Dendritic cell treated with granulocyte-macrophage colony-stimulating factor and Interleukin-4, amounts not matched to agents 40 ng/mL and 50 ng/mL, for 4 days (primary cell): ENCODE data around the gene ENOX1.

Experiments used
- H3K27ac Mint-ChIP-seq: one replicate; pipeline ENCODE4 v1.8.0; 2022; ENCODE audit warnings: mild to moderate bottlenecking, mixed read lengths
- H3K27me3 Mint-ChIP-seq: one replicate; pipeline ENCODE4 v1.8.0; 2022; ENCODE audit warnings: mild to moderate bottlenecking, mixed read lengths
- H3K36me3 Mint-ChIP-seq: one replicate; pipeline ENCODE4 v1.8.0; 2022; ENCODE audit warnings: low read depth, mixed read lengths
- H3K4me1 Mint-ChIP-seq: one replicate; pipeline ENCODE4 v1.8.0; 2022; ENCODE audit warnings: low read depth, mixed read lengths
- H3K4me3 Mint-ChIP-seq: one replicate; pipeline ENCODE4 v1.8.0; 2022; ENCODE audit warnings: mild to moderate bottlenecking, moderate library complexity, mixed read lengths
- H3K9me3 Mint-ChIP-seq: one replicate; pipeline ENCODE4 v1.8.0; 2022; ENCODE audit warnings: mixed read lengths
- intact Hi-C: fragments of 100-400 bp; cut with micrococcal nuclease; formaldehyde crosslinking; loops from one replicate; pipeline ENCODE4 v1.15.0; 2022

ENOX1 gene

GRCh38 chr13:43776501-43777079 lies 10.2 kb downstream of the ENOX1 start:
- Mint-ChIP-seq H3K27ac (no peak overlapping the region), H3K4me1 (no peaks in the 10 kb centered on the region), H3K4me3 (no peak overlapping the region), H3K27me3 (peaks cover 6% of the 10 kb centered on the region), H3K36me3 (no peaks in the 10 kb centered on the region), H3K9me3 (no peaks in the 10 kb centered on the region)
- intact Hi-C loops = no loop called here

DNA sequence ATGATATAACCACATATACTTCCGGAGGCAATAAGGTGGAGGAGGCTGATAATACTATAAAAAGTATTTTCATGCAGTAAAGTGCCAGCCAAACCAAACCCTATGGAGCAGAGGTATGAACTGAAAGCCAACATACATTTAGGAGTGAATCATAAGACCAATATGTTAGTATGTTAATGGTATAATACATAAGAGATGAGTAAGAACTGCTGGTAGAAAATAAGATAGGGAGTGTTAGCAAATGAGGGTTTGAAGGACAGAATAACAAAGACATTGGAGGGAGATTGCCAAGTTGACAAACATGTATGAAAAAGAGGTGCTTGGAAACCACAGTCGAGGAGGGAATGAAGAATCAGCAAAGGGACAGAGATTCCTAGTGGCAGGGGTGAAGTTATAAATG lies 10.8 kb downstream of the ENOX1 start:
- intact Hi-C loops = no loop called here
- no peaks in the 10 kb centered on the region for H3K4me1 Mint-ChIP-seq
- H3K9me3 Mint-ChIP-seq = no peaks in the 10 kb centered on the region
- no peaks in the 10 kb centered on the region for H3K36me3 Mint-ChIP-seq
- peaks cover 6% of the 10 kb centered on the region for H3K27me3 Mint-ChIP-seq
- H3K27ac Mint-ChIP-seq = no peak overlapping the region
- H3K4me3 Mint-ChIP-seq = no peak overlapping the region

- H3K4me1 Mint-ChIP-seq = no peaks in the 10 kb centered on the region
- H3K27ac Mint-ChIP-seq = no peak overlapping the region
- H3K27me3 Mint-ChIP-seq = peaks cover 3% of the 10 kb centered on the region
- H3K36me3 Mint-ChIP-seq = no peaks in the 10 kb centered on the region
- no peaks in the 10 kb centered on the region for H3K9me3 Mint-ChIP-seq
- intact Hi-C loops = no loop called here
- H3K4me3 Mint-ChIP-seq = no peak overlapping the region
Observed at GRCh38 chr13:43773602-43774001, 13.2 kb downstream of the ENOX1 start.

DNA sequence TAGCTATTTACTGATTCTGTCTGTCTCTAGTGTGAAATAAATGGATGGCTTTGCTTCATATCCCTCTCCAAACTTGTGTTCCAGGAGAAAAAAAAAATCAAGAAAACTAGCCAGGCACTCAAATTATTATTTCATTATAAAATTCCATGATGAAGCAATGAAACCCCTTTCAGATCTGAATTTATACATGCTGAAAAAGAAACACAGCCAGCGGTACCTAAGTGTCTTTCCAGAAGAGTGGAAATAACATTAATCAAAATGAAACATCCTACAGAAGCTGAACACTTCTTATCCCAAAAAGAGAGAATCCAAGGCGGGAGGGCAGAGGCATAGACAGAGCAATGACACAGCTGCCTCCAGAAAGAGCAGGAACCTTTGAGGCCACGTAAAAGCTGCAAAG lies 15.9 kb downstream of the ENOX1 start:
- Mint-ChIP-seq H3K27me3 (peaks cover 1% of the 10 kb centered on the region), H3K36me3 (no peaks in the 10 kb centered on the region), H3K4me1 (no peaks in the 10 kb centered on the region), H3K9me3 (no peaks in the 10 kb centered on the region), H3K4me3 (no peak overlapping the region), H3K27ac (no peak overlapping the region)
- intact Hi-C loops = no loop called here

DNA sequence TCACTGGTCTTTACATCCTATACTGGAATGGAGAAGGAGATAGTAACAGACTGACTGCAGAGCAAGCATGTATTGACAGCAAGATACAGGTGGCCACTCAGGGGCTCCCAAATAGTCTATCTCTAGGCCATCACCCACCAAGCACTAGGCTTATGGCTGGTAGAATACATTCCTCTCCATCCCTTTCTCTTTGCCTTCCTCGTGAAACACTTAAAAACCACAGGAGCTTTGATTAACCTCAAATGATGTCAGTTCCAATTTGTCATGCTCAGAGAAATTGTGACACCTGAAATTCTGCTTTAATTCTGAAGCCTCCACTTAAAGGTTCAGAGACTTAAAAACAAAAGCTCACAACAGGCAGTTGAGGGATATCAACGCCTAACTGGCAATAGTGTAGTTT lies 17.2 kb downstream of the ENOX1 start:
- H3K4me1 Mint-ChIP-seq = no peaks in the 10 kb centered on the region
- no peak overlapping the region for H3K27ac Mint-ChIP-seq
- H3K36me3 Mint-ChIP-seq = no peaks in the 10 kb centered on the region
- peaks cover 1% of the 10 kb centered on the region for H3K27me3 Mint-ChIP-seq
- intact Hi-C loops = no loop called here
- H3K4me3 Mint-ChIP-seq = no peak overlapping the region
- H3K9me3 Mint-ChIP-seq = no peaks in the 10 kb centered on the region

- no peaks in the 10 kb centered on the region for H3K27me3 Mint-ChIP-seq
- H3K9me3 Mint-ChIP-seq = no peaks in the 10 kb centered on the region
- H3K36me3 Mint-ChIP-seq = no peaks in the 10 kb centered on the region
Observed at GRCh38 chr13:43767341-43767931, 19.3 kb downstream of the ENOX1 start.

DNA sequence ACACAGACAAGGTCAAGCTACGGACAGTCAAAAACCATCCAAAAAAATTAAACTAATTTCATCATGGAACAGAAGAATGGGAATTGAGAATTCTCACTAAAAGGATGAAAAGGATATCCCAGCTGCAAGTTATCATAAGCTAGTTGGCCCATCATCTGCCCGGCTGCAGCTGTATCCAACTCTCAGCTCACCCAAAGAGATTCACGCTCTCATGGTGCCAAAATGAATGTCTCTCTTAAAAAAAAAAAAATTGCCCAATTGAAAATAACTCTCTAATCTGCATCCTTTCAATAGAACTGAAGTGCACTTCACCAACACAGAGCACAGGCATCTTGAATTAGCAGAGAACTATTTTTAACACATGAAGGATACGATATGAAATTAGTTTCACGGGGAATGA lies 20.0 kb downstream of the ENOX1 start:
- H3K9me3 Mint-ChIP-seq = no peaks in the 10 kb centered on the region
- H3K27ac Mint-ChIP-seq = no peak overlapping the region
- no peaks in the 10 kb centered on the region for H3K4me1 Mint-ChIP-seq

More at GRCh38 chr13:43767341-43767931, 19.3 kb downstream of the ENOX1 start:
- intact Hi-C loops = no loop called here
- no peaks in the 10 kb centered on the region for H3K4me1 Mint-ChIP-seq
- no peak overlapping the region for H3K4me3 Mint-ChIP-seq
- H3K27ac Mint-ChIP-seq = no peak overlapping the region

GRCh38 chr13:43764349-43764748 lies 22.4 kb downstream of the ENOX1 start:
- no peak overlapping the region for H3K27ac Mint-ChIP-seq

More for the DNA sequence above, 20.0 kb downstream of the ENOX1 start:
- no peaks in the 10 kb centered on the region for H3K36me3 Mint-ChIP-seq
- no peak overlapping the region for H3K4me3 Mint-ChIP-seq
- no peaks in the 10 kb centered on the region for H3K27me3 Mint-ChIP-seq
- intact Hi-C loops = no loop called here

DNA sequence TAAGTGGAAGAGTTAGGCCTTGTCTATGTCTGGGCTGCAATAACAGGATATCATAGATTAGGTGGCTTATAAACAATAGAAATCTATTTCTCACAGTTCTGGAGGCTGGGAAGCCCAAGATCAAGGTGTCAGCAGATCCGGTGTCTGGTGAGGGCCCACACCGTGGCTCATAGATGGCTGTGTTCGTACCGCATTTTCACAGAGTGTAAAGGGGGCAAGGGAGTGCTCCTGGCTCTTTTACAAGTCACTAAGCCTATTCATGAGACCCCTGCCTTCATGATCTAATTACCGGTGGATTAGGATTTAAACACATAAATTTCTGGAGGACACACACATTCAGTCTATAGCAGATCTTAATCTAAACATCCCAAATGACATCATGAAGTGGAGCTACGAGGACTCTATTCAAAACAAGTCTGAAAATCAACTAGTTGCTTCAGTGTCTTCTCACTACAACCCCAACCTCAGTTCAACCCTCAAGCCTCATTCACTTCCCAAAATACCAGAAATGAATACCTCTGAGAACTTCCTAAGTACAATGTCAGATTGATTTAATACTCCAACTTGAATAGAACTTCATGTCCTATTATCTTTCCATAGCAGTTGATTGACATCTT lies 23.5 kb downstream of the ENOX1 start:
- Mint-ChIP-seq H3K27me3 (peaks cover 7% of the 10 kb centered on the region), H3K27ac (no peak overlapping the region), H3K36me3 (no peaks in the 10 kb centered on the region), H3K4me3 (no peak overlapping the region), H3K4me1 (no peaks in the 10 kb centered on the region), H3K9me3 (no peaks in the 10 kb centered on the region)
- intact Hi-C loops = no loop called here

More at GRCh38 chr13:43764349-43764748, 22.4 kb downstream of the ENOX1 start:
- Mint-ChIP-seq H3K27me3 (peaks cover 2% of the 10 kb centered on the region), H3K4me3 (no peak overlapping the region), H3K9me3 (no peaks in the 10 kb centered on the region), H3K36me3 (no peaks in the 10 kb centered on the region), H3K4me1 (no peaks in the 10 kb centered on the region)
- intact Hi-C loops = no loop called here

DNA sequence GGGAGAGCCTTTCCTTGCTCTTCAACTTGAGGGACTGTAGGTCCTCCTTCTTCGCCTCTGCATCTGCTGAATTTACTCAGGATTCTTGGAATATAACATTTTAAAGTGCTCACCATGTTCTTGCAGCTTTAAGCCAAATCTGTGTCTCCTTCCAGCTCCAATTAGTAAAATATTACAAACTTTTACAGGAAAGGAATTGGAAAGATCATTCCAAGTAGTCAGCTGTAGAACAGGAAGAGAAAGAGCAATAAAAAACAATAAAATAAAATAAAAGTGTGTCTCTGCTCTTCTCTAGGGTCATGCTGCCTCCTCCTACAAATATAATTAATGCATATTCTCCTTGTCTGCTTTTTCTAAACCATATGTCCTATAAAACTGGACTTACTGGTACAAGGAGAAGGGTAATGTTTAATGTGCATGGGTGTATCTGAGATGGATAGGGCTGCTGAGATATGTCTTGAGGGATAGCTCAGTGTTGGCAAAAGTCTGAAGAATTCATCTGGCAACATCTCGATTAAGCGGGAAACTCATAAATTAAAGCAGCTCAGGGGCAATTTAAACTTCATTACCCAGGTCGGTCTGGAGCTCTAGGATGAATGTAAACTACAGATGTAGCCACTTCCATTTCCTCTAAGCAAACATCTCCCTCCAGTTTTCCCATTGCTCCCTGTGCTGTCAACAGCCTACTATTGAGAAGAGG lies 25.0 kb downstream of the ENOX1 start:
- intact Hi-C loops = no loop called here
- Mint-ChIP-seq H3K27me3 (peaks cover 7% of the 10 kb centered on the region), H3K9me3 (no peaks in the 10 kb centered on the region), H3K36me3 (no peaks in the 10 kb centered on the region), H3K4me3 (no peak overlapping the region), H3K27ac (no peak overlapping the region), H3K4me1 (no peaks in the 10 kb centered on the region)

DNA sequence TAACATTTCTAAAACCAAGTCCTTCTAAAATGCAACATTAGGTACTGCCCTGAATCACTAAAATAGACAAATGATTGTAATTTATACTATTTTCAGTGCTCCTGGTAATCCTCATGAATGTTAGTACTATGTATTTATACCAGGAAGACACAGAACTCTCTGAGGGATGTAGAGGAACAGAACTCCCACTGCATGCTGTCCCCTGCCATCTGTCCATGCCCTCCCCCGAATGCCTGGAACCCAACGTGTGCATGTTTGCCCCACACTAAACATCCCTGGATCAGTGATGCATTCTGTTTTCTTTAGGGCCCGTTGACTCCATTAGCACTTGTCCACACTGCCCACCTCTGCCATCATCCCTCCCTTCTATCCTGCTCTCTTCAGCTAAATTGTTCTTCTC lies 26.5 kb downstream of the ENOX1 start:
- H3K4me1 Mint-ChIP-seq = no peaks in the 10 kb centered on the region
- intact Hi-C loops = no loop called here
- H3K36me3 Mint-ChIP-seq = no peaks in the 10 kb centered on the region
- no peak overlapping the region for H3K27ac Mint-ChIP-seq
- H3K9me3 Mint-ChIP-seq = no peaks in the 10 kb centered on the region
- H3K4me3 Mint-ChIP-seq = no peak overlapping the region
- H3K27me3 Mint-ChIP-seq = peaks cover 7% of the 10 kb centered on the region

DNA sequence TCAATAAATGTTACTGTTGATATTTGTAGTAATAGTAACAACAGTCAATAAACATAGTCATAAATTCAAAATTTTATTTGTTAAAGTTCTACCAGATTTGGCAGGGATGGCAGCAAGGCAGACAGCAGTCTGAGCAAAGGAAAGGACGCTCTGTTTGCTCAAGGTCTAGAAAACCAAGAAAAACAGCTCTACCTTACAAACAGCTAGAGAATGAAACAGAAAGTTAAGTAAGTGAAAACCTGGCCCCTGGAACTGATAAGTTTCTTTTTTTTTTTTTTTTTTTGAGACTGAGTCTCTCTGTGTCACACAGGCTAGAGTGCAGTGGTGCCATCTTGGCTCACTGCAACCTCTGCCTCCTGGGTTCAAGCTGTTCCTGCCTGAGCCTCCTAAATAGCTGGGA lies 27.9 kb downstream of the ENOX1 start:
- Mint-ChIP-seq H3K27ac (no peak overlapping the region), H3K27me3 (peaks cover 10% of the 10 kb centered on the region), H3K36me3 (no peaks in the 10 kb centered on the region), H3K4me1 (no peaks in the 10 kb centered on the region), H3K9me3 (no peaks in the 10 kb centered on the region), H3K4me3 (no peak overlapping the region)
- intact Hi-C loops = no loop called here

- no peak overlapping the region for H3K27ac Mint-ChIP-seq
- H3K9me3 Mint-ChIP-seq = no peaks in the 10 kb centered on the region
- no peak overlapping the region for H3K4me3 Mint-ChIP-seq
- intact Hi-C loops = no loop called here
- peaks cover 14% of the 10 kb centered on the region for H3K27me3 Mint-ChIP-seq
- H3K4me1 Mint-ChIP-seq = no peaks in the 10 kb centered on the region
- H3K36me3 Mint-ChIP-seq = no peaks in the 10 kb centered on the region
Observed at GRCh38 chr13:43757266-43757665, 29.5 kb downstream of the ENOX1 start.

DNA sequence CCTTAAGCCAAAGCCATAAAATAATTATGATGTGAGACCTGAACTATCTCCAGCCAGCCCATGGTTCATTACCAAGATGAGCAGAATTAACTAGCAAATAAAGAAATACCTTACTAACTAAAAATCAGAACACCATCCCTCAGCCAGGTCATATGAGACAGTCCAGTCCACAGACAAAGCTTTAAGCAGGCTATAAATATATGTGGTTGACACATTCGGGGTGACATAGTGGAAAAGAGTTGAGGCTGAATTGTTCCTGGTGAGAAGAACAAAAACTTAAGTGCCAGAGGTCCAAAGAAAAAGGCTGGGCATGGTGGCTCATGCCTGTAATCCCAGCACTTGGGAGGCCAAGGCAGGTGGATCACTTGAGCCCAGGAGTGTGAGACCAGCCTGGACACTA lies 30.9 kb downstream of the ENOX1 start:
- no peaks in the 10 kb centered on the region for H3K4me1 Mint-ChIP-seq
- H3K27me3 Mint-ChIP-seq = peaks cover 14% of the 10 kb centered on the region
- no peak overlapping the region for H3K4me3 Mint-ChIP-seq
- no peak overlapping the region for H3K27ac Mint-ChIP-seq
- H3K36me3 Mint-ChIP-seq = no peaks in the 10 kb centered on the region
- no peaks in the 10 kb centered on the region for H3K9me3 Mint-ChIP-seq
- intact Hi-C loops = no loop called here
